AG04450 (cell line): ENCODE results near the gene GABRD. TPM values are rescaled to one million over a fixed set of nuclear protein-coding genes. Genes with fewer than 3 reads are reported as not detected.
"Not testable (repeated sequence)": the region's sequence is repeated elsewhere in the genome, so short reads cannot be mapped to it uniquely, and the experiment has no call there.

Experiments used
- CTCF ChIA-PET: fragments of 300-600, 350-600 bp; formaldehyde crosslinking; extraction: SDS; loops from one replicate; lab custom pipeline; 2022; ENCODE audit warnings: antibody characterized with exemption, inconsistent platforms; lab: Charles Lee
- POLR2A ChIA-PET: fragments of 350-600 bp; formaldehyde crosslinking; extraction: SDS; loops from one replicate; lab custom pipeline; 2021; ENCODE audit warnings: antibody characterized with exemption, inconsistent platforms; lab: Yijun Ruan, JAX
- DNase-seq: peaks from one replicate; pipeline ENCODE4 v3.0.0-alpha.2; 2011; ENCODE audit warnings: low read depth, low spot score
- H3K27ac ChIP-seq: one replicate; pipeline ENCODE4 v1.5.1; 2012; ENCODE audit warnings: low read depth, low read length, control low read depth
- H3K27me3 ChIP-seq: one replicate; pipeline ENCODE4 v1.6.0; 2012; ENCODE audit warnings: low read length; ENCODE audit not compliant: control insufficient read depth, insufficient read depth
- H3K4me3 ChIP-seq: 2 replicates; pipeline ENCODE4 v1.5.1; 2011; ENCODE audit warnings: mild to moderate bottlenecking, low read depth, low read length, control low read depth
- H3K9me3 ChIP-seq: 2 replicates; pipeline ENCODE4 v1.5.1; 2012; ENCODE audit warnings: low read length; ENCODE audit not compliant: control insufficient read depth, insufficient read depth
- CTCF ChIP-seq: IDR thresholded peaks from 2 replicates; pipeline ENCODE4 v1.5.1; 2011; ENCODE audit warnings: low read depth, low read length, control low read depth, inconsistent platforms
- polyA plus RNA-seq: library from polyadenylated mRNA; depleted of rRNA; stranded (reverse); fragments of >200 nt; gene quantifications from 2 replicates; pipeline ENCODE4 v1.2.3, GENCODE V29; 2011

The GABRD gene
- polyA plus RNA-seq, 1 experiment, result not detected

- no peak for TF ChIP-seq CTCF
- no peak for DNase-seq
- H3K27ac ChIP-seq, result no peak overlapping the region
- CTCF ChIA-PET, result no interaction called here
- POLR2A ChIA-PET, result no interaction called here
- peaks cover 2% of the 10 kb centered on the region for H3K27me3 ChIP-seq
- no peak overlapping the region for H3K4me3 ChIP-seq
- H3K9me3 ChIP-seq, result peaks cover 62% of the 10 kb centered on the region
Observed at GRCh38 chr1:1976031-1976430, 43.1 kb upstream of the GABRD start.

- Histone ChIP-seq H3K27ac (no peak overlapping the region), H3K27me3 (peaks cover 2% of the 10 kb centered on the region), H3K9me3 (peaks cover 69% of the 10 kb centered on the region), H3K4me3 (no peak overlapping the region)
- no peak for TF ChIP-seq CTCF
- DNase-seq, result no peak
- ChIA-PET POLR2A (no interaction called here), CTCF (no interaction called here)
Observed at GRCh38 chr1:1978108-1978507, 41.0 kb upstream of the GABRD start.

- POLR2A ChIA-PET, H3K4me3 ChIP-seq, CTCF ChIA-PET, H3K27me3 ChIP-seq, H3K27ac ChIP-seq, DNase-seq: not testable (repeated sequence)
- peaks cover 67% of the 10 kb centered on the region for H3K9me3 ChIP-seq
Observed at GRCh38 chr1:1978690-1979481, 40.3 kb upstream of the GABRD start.

- Histone ChIP-seq H3K9me3 (peaks cover 59% of the 10 kb centered on the region), H3K27me3 (no peaks in the 10 kb centered on the region), H3K27ac (no peak overlapping the region), H3K4me3 (no peak overlapping the region)
- no peak for TF ChIP-seq CTCF
- DNase-seq, result no peak
- POLR2A ChIA-PET, result no interaction called here
- CTCF ChIA-PET, result no interaction called here
Observed at GRCh38 chr1:1979482-1980165, 39.5 kb upstream of the GABRD start.

- Histone ChIP-seq H3K9me3 (peaks cover 53% of the 10 kb centered on the region), H3K27me3 (no peaks in the 10 kb centered on the region), H3K4me3 (no peak overlapping the region), H3K27ac (no peak overlapping the region)
- CTCF ChIA-PET, result no interaction called here
- TF ChIP-seq CTCF, result no peak
- DNase-seq, result no peak
- POLR2A ChIA-PET, result no interaction called here
Observed at GRCh38 chr1:1980467-1981141, 38.5 kb upstream of the GABRD start.
